Activated CD4-positive, alpha-beta memory T cell treated with anti-CD3 and anti-CD28 coated beads for 36 hours (primary cell): ENCODE measurements around the gene CARMIL1. TPM values are rescaled to one million over a fixed set of nuclear protein-coding genes. Genes with fewer than 3 reads are reported as not detected.
"Not testable (repeated sequence)": the region's sequence is repeated elsewhere in the genome, so short reads cannot be mapped to it uniquely, and the experiment has no call there.

Experiments
- CTCF ChIA-PET: fragments of 350-600 bp; sonication (Branson Sonifier 250); formaldehyde crosslinking; loops from one replicate; lab custom pipeline; 2021; ENCODE audit warnings: antibody characterized with exemption, inconsistent platforms; lab: Charles Lee
- POLR2A ChIA-PET: fragments of 350-600 bp; sonication (Branson Sonifier 250); formaldehyde crosslinking; loops from one replicate; lab custom pipeline; 2021; ENCODE audit warnings: antibody characterized with exemption; lab: Charles Lee
- DNase-seq: peaks from one replicate; pipeline ENCODE4 v3.0.0-alpha.2; 2020
- H3K27ac Mint-ChIP-seq: one replicate; pipeline ENCODE4 v1.8.0; 2021; ENCODE audit warnings: mixed read lengths
- H3K27me3 Mint-ChIP-seq: one replicate; pipeline ENCODE4 v1.8.0; 2021; ENCODE audit warnings: mixed read lengths
- H3K36me3 Mint-ChIP-seq: one replicate; pipeline ENCODE4 v1.8.0; 2021; ENCODE audit warnings: mixed read lengths
- H3K4me1 Mint-ChIP-seq: one replicate; pipeline ENCODE4 v1.8.0; 2021; ENCODE audit warnings: low read depth, mixed read lengths
- H3K4me3 Mint-ChIP-seq: one replicate; pipeline ENCODE4 v1.8.0; 2021; ENCODE audit warnings: mild to moderate bottlenecking, mixed read lengths
- H3K9me3 Mint-ChIP-seq: one replicate; pipeline ENCODE4 v1.8.0; 2021; ENCODE audit warnings: mixed read lengths
- intact Hi-C: fragments of 100-400 bp; cut with micrococcal nuclease; formaldehyde crosslinking; loops from one replicate; pipeline ENCODE4 v1.15.1; 2023
- total RNA-seq, 2 experiments: library from RNA; stranded (reverse); gene quantifications; one replicate each; pipeline ENCODE4 v1.2.3, GENCODE V29; 2021

Gene CARMIL1
- total RNA-seq, 2 experiments from 2014 or later, result 2.4 to 2.7 TPM

- Mint-ChIP-seq H3K4me3 (no peak overlapping the region), H3K27ac (no peak overlapping the region), H3K27me3 (no peaks in the 10 kb centered on the region), H3K4me1 (peaks cover 41% of the 10 kb centered on the region), H3K36me3 (no peaks in the 10 kb centered on the region), H3K9me3 (no peaks in the 10 kb centered on the region)
- ChIA-PET POLR2A (no interaction called here), CTCF (interaction anchor here (1.1 kb wide), 2 partner anchors 19 to 125 kb away, joined by 3 read pairs; no protein-coding TSS in a partner anchor)
- intact Hi-C loops, result no loop called here
- DNase-seq, result no peak
Measured at GRCh38 chr6:25365154-25365553, 86.0 kb downstream of the CARMIL1 start.

GRCh38 chr6:25366903-25367545 lies 87.8 kb downstream of the CARMIL1 start:
- Mint-ChIP-seq H3K4me1 (peaks cover 58% of the 10 kb centered on the region), H3K4me3 (peak overlapping the region; percentile 58), H3K27me3 (no peaks in the 10 kb centered on the region), H3K36me3 (no peaks in the 10 kb centered on the region), H3K9me3 (no peaks in the 10 kb centered on the region), H3K27ac (peak overlapping the region; percentile 56)
- ChIA-PET CTCF (interaction anchor here (1.0 to 2.9 kb wide), 7 partner anchors 11 to 123 kb away, joined by 3 to 12 read pairs (median 4); partner anchors contain the start of gene CARMIL1), POLR2A (no interaction called here)
- intact Hi-C loops, result no loop called here
- peak; percentile 54 for DNase-seq

GRCh38 chr6:25369036-25369432 lies 89.9 kb downstream of the CARMIL1 start:
- Mint-ChIP-seq H3K4me1 (peaks cover 61% of the 10 kb centered on the region), H3K27ac (no peak overlapping the region), H3K4me3 (no peak overlapping the region), H3K36me3 (no peaks in the 10 kb centered on the region), H3K9me3 (peaks cover 3% of the 10 kb centered on the region), H3K27me3 (no peaks in the 10 kb centered on the region)
- intact Hi-C loops, result no loop called here
- ChIA-PET CTCF (interaction anchor here (1.2 to 2.1 kb wide), 2 partner anchors 90 to 145 kb away, joined by 3 to 8 read pairs; partner anchors contain the start of gene CARMIL1), POLR2A (interaction anchor here (1.2 kb wide), 1 partner anchor 36 kb away, joined by 3 read pairs; no protein-coding TSS in a partner anchor)
- no peak for DNase-seq

- Mint-ChIP-seq H3K27me3 (no peaks in the 10 kb centered on the region), H3K36me3 (peaks cover 2% of the 10 kb centered on the region), H3K4me3 (peak overlapping the region; percentile 61), H3K27ac (peak overlapping the region; percentile 59), H3K9me3 (peaks cover 5% of the 10 kb centered on the region), H3K4me1 (peaks cover 61% of the 10 kb centered on the region)
- peak; percentile 27 for DNase-seq
- POLR2A ChIA-PET, result interaction anchor here (1.2 kb wide), 1 partner anchor 35 kb away, joined by 3 read pairs; no protein-coding TSS in a partner anchor
- intact Hi-C loops, result loop anchor here (1.0 to 2.0 kb wide), 3 partner anchors 19 to 91 kb away; partner anchors contain the start of gene CARMIL1
- CTCF ChIA-PET, result interaction anchor here (1.2 to 2.1 kb wide), 3 partner anchors 91 to 146 kb away, joined by 3 to 8 read pairs (median 5); partner anchors contain the start of gene CARMIL1
Measured at GRCh38 chr6:25369433-25370177, 90.4 kb downstream of the CARMIL1 start.

GRCh38 chr6:25370178-25371036 lies 91.2 kb downstream of the CARMIL1 start:
- peak; percentile 37 for DNase-seq
- ChIA-PET POLR2A (interaction anchor here (0.6 to 1.2 kb wide), 2 partner anchors 35 to 204 kb away, joined by 3 to 5 read pairs; no protein-coding TSS in a partner anchor), CTCF (interaction anchor here (0.7 to 2.1 kb wide), 4 partner anchors 105 to 633 kb away, joined by 4 to 8 read pairs (median 5); no protein-coding TSS in a partner anchor)
- intact Hi-C loops, result loop anchor here (1.0 to 2.0 kb wide), 3 partner anchors 18 to 92 kb away; partner anchors contain the start of gene CARMIL1
- H3K4me1 Mint-ChIP-seq, result peaks cover 61% of the 10 kb centered on the region
- peaks cover 10% of the 10 kb centered on the region for H3K9me3 Mint-ChIP-seq
- peak overlapping the region; percentile 61 for H3K4me3 Mint-ChIP-seq
- peak overlapping the region; percentile 59 for H3K27ac Mint-ChIP-seq
- no peaks in the 10 kb centered on the region for H3K27me3 Mint-ChIP-seq
- H3K36me3 Mint-ChIP-seq, result peaks cover 5% of the 10 kb centered on the region

- Mint-ChIP-seq H3K4me3 (peak overlapping the region; percentile 12), H3K27ac (peak overlapping the region; percentile 53), H3K9me3 (peaks cover 14% of the 10 kb centered on the region), H3K27me3 (no peaks in the 10 kb centered on the region), H3K4me1 (peaks cover 61% of the 10 kb centered on the region), H3K36me3 (peaks cover 9% of the 10 kb centered on the region)
- DNase-seq, result no peak
- intact Hi-C loops, result loop anchor here (2.0 kb wide), 2 partner anchors 18 to 92 kb away; partner anchors contain the start of gene CARMIL1
- ChIA-PET POLR2A (interaction anchor here (0.6 kb wide), 1 partner anchor 205 kb away, joined by 5 read pairs; no protein-coding TSS in a partner anchor), CTCF (interaction anchor here (1.2 to 2.1 kb wide), 3 partner anchors 105 to 147 kb away, joined by 5 to 8 read pairs (median 5); no protein-coding TSS in a partner anchor)
Measured at GRCh38 chr6:25371037-25371347, 91.8 kb downstream of the CARMIL1 start.

GRCh38 chr6:25375125-25375524 lies 96.0 kb downstream of the CARMIL1 start:
- Mint-ChIP-seq H3K27ac (no peak overlapping the region), H3K4me3 (no peak overlapping the region), H3K36me3 (peaks cover 9% of the 10 kb centered on the region), H3K9me3 (peaks cover 14% of the 10 kb centered on the region), H3K4me1 (peaks cover 20% of the 10 kb centered on the region), H3K27me3 (no peaks in the 10 kb centered on the region)
- DNase-seq, result no peak
- intact Hi-C loops, result no loop called here
- CTCF ChIA-PET, result no interaction called here
- POLR2A ChIA-PET, result no interaction called here

GRCh38 chr6:25377664-25378063 lies 98.5 kb downstream of the CARMIL1 start:
- ChIA-PET POLR2A (no interaction called here), CTCF (interaction anchor here (1.6 kb wide), 1 partner anchor 11 kb away, joined by 5 read pairs; no protein-coding TSS in a partner anchor)
- H3K36me3 Mint-ChIP-seq, result peaks cover 9% of the 10 kb centered on the region
- peaks cover 3% of the 10 kb centered on the region for H3K4me1 Mint-ChIP-seq
- DNase-seq, result no peak
- H3K4me3 Mint-ChIP-seq, result no peak overlapping the region
- intact Hi-C loops, result no loop called here
- no peak overlapping the region for H3K27ac Mint-ChIP-seq
- H3K9me3 Mint-ChIP-seq, result peaks cover 14% of the 10 kb centered on the region
- H3K27me3 Mint-ChIP-seq, result no peaks in the 10 kb centered on the region

GRCh38 chr6:25381077-25381476 lies 101.9 kb downstream of the CARMIL1 start:
- Mint-ChIP-seq H3K9me3 (no peaks in the 10 kb centered on the region), H3K27ac (no peak overlapping the region), H3K4me3 (no peak overlapping the region), H3K27me3 (no peaks in the 10 kb centered on the region), H3K36me3 (no peaks in the 10 kb centered on the region), H3K4me1 (no peaks in the 10 kb centered on the region)
- intact Hi-C loops, result no loop called here
- POLR2A ChIA-PET, result no interaction called here
- DNase-seq, result no peak
- CTCF ChIA-PET, result interaction anchor here (1.0 kb wide), 1 partner anchor 109 kb away, joined by 3 read pairs; no protein-coding TSS in a partner anchor

GRCh38 chr6:25382476-25382875 lies 103.3 kb downstream of the CARMIL1 start:
- intact Hi-C loops, H3K4me3 Mint-ChIP-seq: not testable (repeated sequence)

GRCh38 chr6:25384234-25384633 lies 105.1 kb downstream of the CARMIL1 start:
- no peak overlapping the region for H3K4me3 Mint-ChIP-seq
- no peaks in the 10 kb centered on the region for H3K9me3 Mint-ChIP-seq
- intact Hi-C loops, result no loop called here
- ChIA-PET CTCF (no interaction called here), POLR2A (no interaction called here)
- no peaks in the 10 kb centered on the region for H3K27me3 Mint-ChIP-seq
- no peak for DNase-seq
- peaks cover 9% of the 10 kb centered on the region for H3K4me1 Mint-ChIP-seq
- H3K27ac Mint-ChIP-seq, result no peak overlapping the region
- H3K36me3 Mint-ChIP-seq, result no peaks in the 10 kb centered on the region

More at GRCh38 chr6:25382476-25382875, 103.3 kb downstream of the CARMIL1 start:
- DNase-seq, H3K4me1 Mint-ChIP-seq, H3K9me3 Mint-ChIP-seq, H3K36me3 Mint-ChIP-seq, CTCF ChIA-PET, POLR2A ChIA-PET, H3K27me3 Mint-ChIP-seq, H3K27ac Mint-ChIP-seq: not testable (repeated sequence)
